ENCODE data around the gene DPF1.
A peak's percentile ranks its signal among the peaks of the same experiment; 100 is the strongest.

DPF1 gene

GRCh38 chr19:38221919-38222830 lies 1.8 kb downstream of the DPF1 start:
- H3K4me1 Mint-ChIP-seq (ENCODE audit: low read depth in 2 of 2) = peaks cover 15 to 19% of the 10 kb centered on the region in 2 donors
- ATAC-seq (replicated peaks) (no peak), DNase-seq (no peak)
- H3K4me3 Mint-ChIP-seq = no peak overlapping the region
- no peak overlapping the region for H3K27ac Mint-ChIP-seq
- H3K9me3 Mint-ChIP-seq = no peaks in the 10 kb centered on the region
- peaks cover 68 to 94% of the 10 kb centered on the region in 2 donors for H3K27me3 Mint-ChIP-seq
- peaks cover 3% of the 10 kb centered on the region for H3K36me3 Mint-ChIP-seq (ENCODE audit: insufficient read depth)

DNA sequence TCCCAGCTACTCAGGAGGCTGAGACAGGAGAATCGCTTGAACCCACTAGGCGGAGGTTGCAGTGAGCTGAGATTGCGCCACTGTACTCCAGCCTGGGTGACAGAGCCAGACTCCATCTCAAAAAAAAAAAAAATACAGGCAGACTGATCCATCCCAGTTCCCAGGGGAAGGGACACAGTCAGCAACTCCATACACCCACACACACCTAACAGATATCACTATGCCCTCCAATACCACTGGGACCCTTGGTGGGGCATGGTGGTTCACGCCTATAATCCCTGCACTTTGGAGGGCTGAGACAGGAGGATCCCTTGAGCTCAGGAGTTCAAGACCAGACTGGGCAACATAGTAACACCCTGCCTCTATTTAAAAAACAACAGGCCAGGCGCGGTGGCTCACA lies 2.6 kb downstream of the DPF1 start:
- peaks cover 60 to 87% of the 10 kb centered on the region in 2 donors for H3K27me3 Mint-ChIP-seq
- H3K27ac Mint-ChIP-seq = no peak overlapping the region
- no peaks in the 10 kb centered on the region for H3K9me3 Mint-ChIP-seq
- peaks cover 12 to 15% of the 10 kb centered on the region in 2 donors for H3K4me1 Mint-ChIP-seq (ENCODE audit: low read depth in 2 of 2)
- ATAC-seq (replicated peaks) (no peak), DNase-seq (no peak)
- peaks cover 5% of the 10 kb centered on the region for H3K36me3 Mint-ChIP-seq (ENCODE audit: insufficient read depth)
- no peak overlapping the region for H3K4me3 Mint-ChIP-seq

GRCh38 chr19:38219221-38219620 lies 4.8 kb downstream of the DPF1 start:
- peaks cover 12% of the 10 kb centered on the region for H3K36me3 Mint-ChIP-seq (ENCODE audit: insufficient read depth)
- peaks cover 13% of the 10 kb centered on the region in 2 donors for H3K4me1 Mint-ChIP-seq (ENCODE audit: low read depth in 2 of 2)
- DNase-seq = no peak
- no peak overlapping the region for H3K4me3 Mint-ChIP-seq
- no peak for ATAC-seq (replicated peaks)
- H3K9me3 Mint-ChIP-seq = peaks cover under 1% of the 10 kb centered on the region in 2 donors
- no peak overlapping the region for H3K27ac Mint-ChIP-seq
- H3K27me3 Mint-ChIP-seq = peaks cover 56 to 77% of the 10 kb centered on the region in 2 donors

- H3K9me3 Mint-ChIP-seq = peaks cover 5% of the 10 kb centered on the region in 2 donors
- no peak overlapping the region for H3K4me3 Mint-ChIP-seq
- H3K36me3 Mint-ChIP-seq (ENCODE audit: insufficient read depth) = peaks cover 23% of the 10 kb centered on the region
- H3K4me1 Mint-ChIP-seq (ENCODE audit: low read depth in 2 of 2) = peaks cover 17 to 18% of the 10 kb centered on the region in 2 donors
- DNase-seq = no peak
- H3K27me3 Mint-ChIP-seq = peaks cover 47 to 75% of the 10 kb centered on the region in 2 donors
- no peak overlapping the region for H3K27ac Mint-ChIP-seq
- no peak for ATAC-seq (replicated peaks)
Observed at GRCh38 chr19:38218204-38218603, 5.8 kb downstream of the DPF1 start.

DNA sequence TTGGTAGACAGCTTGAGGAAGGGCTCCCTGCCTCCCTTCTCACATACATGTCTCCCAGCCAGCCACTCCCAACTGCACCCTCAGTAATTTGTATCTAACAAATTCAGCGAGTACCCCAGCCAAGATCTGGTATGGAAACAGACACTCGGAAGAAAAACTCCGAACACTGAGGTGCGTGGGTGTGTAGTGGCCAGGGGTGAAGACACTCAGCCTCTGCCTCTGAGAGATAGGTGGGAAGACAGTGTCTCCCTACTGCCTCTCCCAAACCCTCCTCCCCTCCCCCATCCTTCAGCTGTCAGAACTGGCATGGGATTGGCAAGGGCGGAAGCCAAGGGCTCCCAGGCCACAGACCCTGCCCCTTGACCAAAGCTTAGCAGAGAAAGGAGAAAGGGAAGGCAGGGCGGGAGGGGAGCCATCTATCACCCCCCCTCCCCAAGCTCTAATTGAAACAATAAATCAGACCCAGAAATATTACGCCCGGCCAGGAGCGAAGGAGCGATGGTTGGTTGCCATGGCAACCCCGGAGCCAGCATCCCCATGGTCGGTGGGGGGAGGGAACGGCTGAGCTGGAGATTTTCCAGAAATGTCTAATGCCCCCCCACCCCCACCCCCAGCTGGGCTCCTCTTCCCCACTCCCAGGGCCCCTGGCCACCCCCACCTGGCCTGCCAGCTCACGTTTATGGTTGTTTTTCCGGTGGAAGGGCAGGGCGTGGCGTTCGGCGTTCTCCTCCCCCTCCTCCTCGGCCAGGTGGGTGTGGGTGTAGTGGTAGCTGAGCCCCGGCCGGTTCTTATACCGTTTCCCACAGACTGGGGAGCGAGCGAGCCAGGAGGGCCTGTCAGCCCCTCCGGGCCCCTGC lies 7.0 kb downstream of the DPF1 start:
- DNase-seq (no peak), ATAC-seq (replicated peaks) (no peak)
- Mint-ChIP-seq H3K27me3 (peaks cover 40 to 66% of the 10 kb centered on the region in 2 donors), H3K9me3 (peaks cover 5% of the 10 kb centered on the region in 2 donors), H3K36me3 (ENCODE audit: insufficient read depth) (peaks cover 24% of the 10 kb centered on the region), H3K4me3 (no peak overlapping the region), H3K27ac (no peak overlapping the region), H3K4me1 (ENCODE audit: low read depth in 2 of 2) (peaks cover 16% of the 10 kb centered on the region in 2 donors)

- peaks cover 5% of the 10 kb centered on the region in 2 donors for H3K9me3 Mint-ChIP-seq
- DNase-seq = peak; percentile 65 to 67 (median 67)
- H3K36me3 Mint-ChIP-seq (ENCODE audit: insufficient read depth) = peaks cover 21% of the 10 kb centered on the region
- H3K27me3 Mint-ChIP-seq = peaks cover 35 to 61% of the 10 kb centered on the region in 2 donors
- peak; percentile 86 for ATAC-seq (replicated peaks)
- H3K4me1 Mint-ChIP-seq (ENCODE audit: low read depth in 2 of 2) = peaks cover 25% of the 10 kb centered on the region in 2 donors
- peak overlapping the region; percentile 76 for H3K4me3 Mint-ChIP-seq
- H3K27ac Mint-ChIP-seq = peak overlapping the region; percentile 94 to 98
Observed at GRCh38 chr19:38213911-38214625, 10.0 kb downstream of the DPF1 start.

- H3K27me3 Mint-ChIP-seq = peaks cover 31 to 61% of the 10 kb centered on the region in 2 donors
- H3K27ac Mint-ChIP-seq = peak overlapping the region; percentile 94 to 98
- no peak for DNase-seq
- peaks cover 25% of the 10 kb centered on the region in 2 donors for H3K4me1 Mint-ChIP-seq (ENCODE audit: low read depth in 2 of 2)
- H3K9me3 Mint-ChIP-seq = peaks cover 5% of the 10 kb centered on the region in 2 donors
- H3K36me3 Mint-ChIP-seq (ENCODE audit: insufficient read depth) = peaks cover 21% of the 10 kb centered on the region
- ATAC-seq (replicated peaks) = no peak
- peak overlapping the region; percentile 76 for H3K4me3 Mint-ChIP-seq
Observed at GRCh38 chr19:38213469-38213868, 10.6 kb downstream of the DPF1 start.

DNA sequence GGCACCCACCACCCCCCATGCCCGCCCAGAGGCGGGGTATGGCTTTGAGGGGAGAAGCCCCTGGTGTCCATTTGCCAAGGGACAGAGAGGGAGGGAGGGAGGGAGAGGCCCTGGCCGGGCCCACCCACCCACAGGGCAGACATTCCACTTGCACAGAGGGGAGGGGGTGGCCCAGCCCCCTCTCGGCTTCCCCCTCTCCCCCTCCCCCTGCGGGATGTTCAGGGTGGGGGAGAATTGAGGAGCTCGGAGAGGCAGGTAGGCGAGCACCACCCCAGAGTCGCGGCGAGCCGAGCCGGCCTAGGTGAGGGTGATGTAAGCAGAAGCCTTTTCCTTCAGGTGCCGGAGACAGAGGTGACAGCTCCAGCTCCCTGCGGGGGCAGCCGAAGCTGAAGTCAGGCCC lies 12.3 kb downstream of the DPF1 start:
- DNase-seq (no peak), ATAC-seq (replicated peaks) (no peak)
- Mint-ChIP-seq H3K4me1 (ENCODE audit: low read depth in 2 of 2) (peaks cover 25% of the 10 kb centered on the region in 2 donors), H3K27ac (no peak overlapping the region), H3K27me3 (peaks cover 34 to 64% of the 10 kb centered on the region in 2 donors), H3K36me3 (ENCODE audit: insufficient read depth) (peaks cover 24% of the 10 kb centered on the region), H3K4me3 (peak overlapping the region in 1 of 2 donors; percentile 12), H3K9me3 (peaks cover 5% of the 10 kb centered on the region in 2 donors)

DNA sequence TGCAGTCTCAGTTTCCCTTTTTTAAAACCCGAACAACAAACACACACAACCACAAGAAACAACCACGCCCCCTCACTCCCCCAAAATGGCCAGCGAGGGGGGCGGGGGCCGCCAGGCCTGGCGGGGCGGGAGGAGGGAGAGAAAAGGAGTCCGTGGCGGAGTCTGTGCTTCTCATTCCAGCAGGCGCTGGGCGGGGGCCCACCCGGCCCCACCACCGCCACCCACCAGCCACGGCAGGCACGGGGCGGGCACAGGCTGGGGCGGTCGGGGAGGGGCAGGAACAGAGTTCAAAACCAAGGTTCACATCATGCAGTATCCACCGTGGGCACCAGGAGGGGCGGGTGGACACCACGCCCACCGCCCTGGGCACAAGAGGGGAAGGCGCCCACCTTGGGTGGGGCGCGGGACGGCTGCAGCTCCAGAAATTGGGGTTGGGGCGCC lies 12.9 kb downstream of the DPF1 start:
- Mint-ChIP-seq H3K9me3 (peaks cover 5% of the 10 kb centered on the region in 2 donors), H3K36me3 (ENCODE audit: insufficient read depth) (peaks cover 20% of the 10 kb centered on the region), H3K27me3 (peaks cover 34 to 61% of the 10 kb centered on the region in 2 donors), H3K4me1 (ENCODE audit: low read depth in 2 of 2) (peaks cover 25% of the 10 kb centered on the region in 2 donors), H3K4me3 (no peak overlapping the region), H3K27ac (peak overlapping the region in 1 of 2 donors; percentile 16)
- no peak for ATAC-seq (replicated peaks)
- DNase-seq = no peak

DNA sequence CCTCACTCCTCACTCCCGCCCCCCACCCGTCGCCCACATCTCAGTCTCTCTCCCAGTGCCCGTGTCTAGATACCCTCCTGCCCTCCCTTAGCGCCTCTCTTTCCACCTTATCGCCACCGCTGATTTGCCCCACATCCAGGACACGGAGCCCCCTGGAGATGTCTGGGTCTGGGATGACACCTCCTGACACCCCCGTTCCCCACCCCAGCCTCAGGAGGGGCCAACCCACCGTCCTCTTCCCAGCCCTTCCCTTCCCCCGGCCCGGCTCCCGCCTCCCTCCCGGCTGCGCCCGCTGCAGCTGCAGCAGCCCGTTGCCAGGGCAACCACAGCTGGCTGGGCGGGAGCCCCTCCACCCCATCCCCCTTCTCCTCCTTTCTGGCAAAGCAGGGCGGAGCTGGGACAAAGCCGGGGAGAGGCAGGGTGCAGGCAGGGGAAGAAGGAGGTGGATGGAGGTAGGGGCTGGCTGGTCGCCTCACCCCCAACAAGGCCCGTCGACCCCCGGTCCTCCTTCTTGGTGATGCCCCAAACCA lies 13.5 kb downstream of the DPF1 start:
- peaks cover 5% of the 10 kb centered on the region in 2 donors for H3K9me3 Mint-ChIP-seq
- H3K27me3 Mint-ChIP-seq = peaks cover 29 to 55% of the 10 kb centered on the region in 2 donors
- peaks cover 23 to 25% of the 10 kb centered on the region in 2 donors for H3K4me1 Mint-ChIP-seq (ENCODE audit: low read depth in 2 of 2)
- DNase-seq (no peak), ATAC-seq (replicated peaks) (no peak)
- peak overlapping the region in 1 of 2 donors; percentile 16 for H3K27ac Mint-ChIP-seq
- H3K36me3 Mint-ChIP-seq (ENCODE audit: insufficient read depth) = peaks cover 20% of the 10 kb centered on the region
- peak overlapping the region in 1 of 2 donors; percentile 13 for H3K4me3 Mint-ChIP-seq

DNA sequence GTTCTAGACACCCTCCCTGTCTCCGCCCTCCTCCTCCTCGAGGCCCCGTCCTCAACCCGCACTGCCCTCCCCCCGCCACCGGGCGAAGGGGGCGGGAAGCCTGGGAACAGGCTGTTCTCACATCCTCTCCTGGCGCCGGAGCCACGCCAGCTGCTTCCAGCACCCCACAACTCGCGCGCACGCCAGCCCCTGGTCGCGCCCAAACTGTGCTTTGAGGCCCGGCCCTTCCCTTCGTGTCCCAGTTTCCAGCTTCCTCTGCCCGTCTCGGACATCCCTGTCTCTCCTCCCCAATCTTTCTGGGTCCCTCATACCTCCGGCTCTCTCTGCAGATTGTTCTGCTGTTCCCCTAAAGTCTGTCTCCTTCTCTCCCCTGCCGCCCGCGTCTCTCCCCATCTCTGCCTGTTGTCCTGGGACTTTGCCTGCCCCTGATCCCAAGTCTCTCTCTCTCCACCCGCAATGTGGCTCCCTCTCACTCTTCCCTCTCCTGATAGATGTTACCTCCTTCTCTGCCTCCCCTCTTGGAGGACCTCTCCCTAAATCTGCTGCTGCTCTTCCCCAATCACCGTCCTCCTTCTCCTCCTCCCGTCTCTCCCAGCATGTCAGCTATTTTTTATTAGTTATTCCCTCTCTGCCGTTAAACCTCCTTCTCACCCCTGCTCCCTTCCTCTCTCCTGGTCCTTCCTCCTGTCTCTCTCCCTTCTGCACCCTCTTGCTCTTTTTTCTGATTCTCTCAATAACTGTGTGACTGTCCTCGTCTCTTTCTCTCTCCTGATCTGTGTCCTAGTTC lies 14.2 kb downstream of the DPF1 start:
- peaks cover 23 to 25% of the 10 kb centered on the region in 2 donors for H3K4me1 Mint-ChIP-seq (ENCODE audit: low read depth in 2 of 2)
- peaks cover 5% of the 10 kb centered on the region in 2 donors for H3K9me3 Mint-ChIP-seq
- peaks cover 29 to 54% of the 10 kb centered on the region in 2 donors for H3K27me3 Mint-ChIP-seq
- no peak for ATAC-seq (replicated peaks)
- H3K4me3 Mint-ChIP-seq = peak overlapping the region in 1 of 2 donors; percentile 13
- no peak for DNase-seq
- H3K27ac Mint-ChIP-seq = peak overlapping the region in 1 of 2 donors; percentile 16
- peaks cover 20% of the 10 kb centered on the region for H3K36me3 Mint-ChIP-seq (ENCODE audit: insufficient read depth)

GRCh38 chr19:38209152-38209551 lies 14.9 kb downstream of the DPF1 start:
- peaks cover 18 to 19% of the 10 kb centered on the region in 2 donors for H3K4me1 Mint-ChIP-seq (ENCODE audit: low read depth in 2 of 2)
- peaks cover 19% of the 10 kb centered on the region for H3K36me3 Mint-ChIP-seq (ENCODE audit: insufficient read depth)
- no peak for ATAC-seq (replicated peaks)
- peaks cover 4% of the 10 kb centered on the region in 2 donors for H3K9me3 Mint-ChIP-seq
- peaks cover 29 to 52% of the 10 kb centered on the region in 2 donors for H3K27me3 Mint-ChIP-seq
- no peak for DNase-seq
- H3K27ac Mint-ChIP-seq = no peak overlapping the region
- H3K4me3 Mint-ChIP-seq = no peak overlapping the region
